HepG2 (cell line): ENCODE data around the gene SULT6B1. TPM values are rescaled to one million over a fixed set of nuclear protein-coding genes. Genes with fewer than 3 reads are reported as not detected.

Source experiments
- ATAC-seq: fragments of 200-7000 bp; cut with Tn5 transposase; 3 replicates; pipeline ENCODE4 v1.9.1; 2020; ENCODE audit warnings: mild to moderate bottlenecking, moderate library complexity
- BruUV-seq: library from RNA; stranded (reverse); fragments of 400-500 nt; replicated peaks from 2 replicates; lab custom pipeline; 2021; lab: Mats Ljungman, UMichigan
- CTCF ChIA-PET: fragments of 300-600 bp; formaldehyde crosslinking; extraction: SDS; loops from one replicate; lab custom pipeline; 2021; ENCODE audit warnings: low total read pairs, inconsistent platforms, low intra/inter-chr PET ratio; lab: Yijun Ruan, JAX
- POLR2A ChIA-PET: fragments of 350-600 bp; sonication (Branson Sonifier 250); formaldehyde crosslinking; loops from one replicate; lab custom pipeline; 2020; ENCODE audit warnings: antibody characterized with exemption, inconsistent platforms; lab: Yijun Ruan, JAX
- DNase-seq: peaks from one replicate; pipeline ENCODE4 v3.0.0-alpha.2; 2015; ENCODE audit warnings: low spot score
- FAIRE-seq: peaks from 3 replicates; lab custom pipeline; 2011; peaks lifted over from hg19 to GRCh38; lab: Jason Lieb, UNC
- H2AFZ ChIP-seq: one replicate; pipeline ENCODE4 v1.6.1; 2011; ENCODE audit warnings: low read length, inconsistent platforms
- H3K27ac ChIP-seq: fragments of 300-600 bp; 3 replicates; pipeline ENCODE4 v1.8.0; 2011; ENCODE audit warnings: mixed run types, mild to moderate bottlenecking, mixed read lengths, low read length, inconsistent platforms; ENCODE audit not compliant: insufficient read depth; ENCODE audit errors: extremely low read length
- H3K27me3 ChIP-seq, 2 experiments: fragments of 200-600 bp in 1 of 2; 2 replicates in 1 of 2; 3 replicates in 1 of 2; pipeline versions ENCODE4 v1.6.0 to v1.8.0; 2011; ENCODE audit warnings: low read length in 2 of 2, mild to moderate bottlenecking in 2 of 2, moderate library complexity in 2 of 2, inconsistent platforms in 1 of 2; ENCODE audit not compliant: insufficient read depth in 2 of 2, control insufficient read depth in 1 of 2
- H3K36me3 ChIP-seq, 2 experiments: fragments of 200-600 bp in 1 of 2; replicated peaks in 1 of 2; 2 replicates in 1 of 2; 3 replicates in 1 of 2; pipeline versions ENCODE4 v1.5.1 to v1.8.0; 2011; ENCODE audit warnings: low read length in 2 of 2, inconsistent platforms in 1 of 2; ENCODE audit not compliant: insufficient read depth in 2 of 2, control insufficient read depth in 1 of 2
- H3K4me1 ChIP-seq: 2 replicates; pipeline ENCODE4 v1.5.1; 2012; ENCODE audit warnings: low read length, inconsistent platforms; ENCODE audit not compliant: insufficient read depth
- H3K4me2 ChIP-seq: 2 replicates; pipeline ENCODE4 v1.6.0; 2011; ENCODE audit warnings: low read depth, low read length, inconsistent platforms
- H3K4me3 ChIP-seq, 3 experiments: fragments of 200-600 bp in 1 of 3; sonication (generic), shearing (Covaris generic) in 1 of 3; replicated peaks in 1 of 3; 2 replicates each; pipeline ENCODE4 v1.5.1; 2011 to 2016; ENCODE audit warnings: low read length in 3 of 3, inconsistent platforms in 2 of 3, low read depth in 2 of 3, mild to moderate bottlenecking in 2 of 3, control low read depth in 1 of 3, mixed read lengths in 1 of 3; ENCODE audit not compliant: insufficient read depth in 1 of 3
- H3K79me2 ChIP-seq: one replicate; pipeline ENCODE4 v1.6.1; 2011; ENCODE audit warnings: low read length, inconsistent platforms; ENCODE audit not compliant: insufficient read depth
- H3K9ac ChIP-seq: 2 replicates; pipeline ENCODE4 v1.6.0; 2011; ENCODE audit warnings: mild to moderate bottlenecking, low read depth, low read length, inconsistent platforms; ENCODE audit not compliant: insufficient read depth
- H3K9me3 ChIP-seq: 2 replicates; pipeline ENCODE4 v1.5.1; 2012; ENCODE audit warnings: mild to moderate bottlenecking, low read length
- H4K20me1 ChIP-seq: 2 replicates; pipeline ENCODE4 v1.6.0; 2011; ENCODE audit warnings: inconsistent platforms, mild to moderate bottlenecking, low read length, moderate library complexity; ENCODE audit not compliant: insufficient read depth
- GRHL1 ChIP-seq: sonication (generic); formaldehyde crosslinking; conservative IDR thresholded peaks from 2 replicates; pipeline ENCODE4 v1.8.0; 2022; ENCODE audit warnings: missing genetic modification reagents
- KDM4B ChIP-seq: sonication (generic); formaldehyde crosslinking; IDR thresholded peaks from 2 replicates; pipeline ENCODE4 v1.4.0; 2020; ENCODE audit warnings: missing genetic modification reagents
- MTF1 ChIP-seq: sonication (generic); formaldehyde crosslinking; IDR thresholded peaks from 2 replicates; pipeline ENCODE4 v1.5.0; 2020; ENCODE audit warnings: missing genetic modification reagents
- PHF20 ChIP-seq: sonication (generic); formaldehyde crosslinking; IDR thresholded peaks from 2 replicates; pipeline ENCODE4 v1.5.0; 2020; ENCODE audit warnings: mild to moderate bottlenecking, missing genetic modification reagents
- PHF8 ChIP-seq: sonication (generic); formaldehyde crosslinking; IDR thresholded peaks from 2 replicates; pipeline ENCODE4 v1.5.0; 2020; ENCODE audit warnings: missing genetic modification reagents
- PRDM4 ChIP-seq: sonication (generic); formaldehyde crosslinking; IDR thresholded peaks from 2 replicates; pipeline ENCODE4 v1.9.0; 2021; ENCODE audit warnings: missing genetic modification reagents, borderline replicate concordance
- RAD51 ChIP-seq: fragments of 450-650 bp; IDR thresholded peaks from 2 replicates; pipeline ENCODE4 v1.6.1; 2016; ENCODE audit warnings: borderline replicate concordance
- SMARCE1 ChIP-seq: fragments of 450-650 bp; IDR thresholded peaks from 2 replicates; pipeline ENCODE4 v1.6.1; 2017; ENCODE audit warnings: borderline replicate concordance
- TCF7 ChIP-seq: sonication (generic); IDR thresholded peaks from 2 replicates; pipeline ENCODE4 v1.6.1; 2016; ENCODE audit warnings: antibody characterized with exemption, low read depth
- ZBTB2 ChIP-seq: sonication (generic); formaldehyde crosslinking; IDR thresholded peaks from 2 replicates; pipeline ENCODE4 v1.8.0; 2022; ENCODE audit warnings: low read depth, missing genetic modification reagents
- ZNF589 ChIP-seq: sonication (generic); formaldehyde crosslinking; conservative IDR thresholded peaks from 2 replicates; pipeline ENCODE4 v1.8.0; 2022; ENCODE audit warnings: mild to moderate bottlenecking, moderate library complexity, missing genetic modification reagents
- ZNF597 ChIP-seq: sonication (generic); formaldehyde crosslinking; IDR thresholded peaks from 2 replicates; pipeline ENCODE4 v1.5.0; 2020; ENCODE audit warnings: missing genetic modification reagents
- ZNF775 ChIP-seq: sonication (generic); formaldehyde crosslinking; IDR thresholded peaks from 2 replicates; pipeline ENCODE4 v1.4.0; 2020; ENCODE audit warnings: missing genetic modification reagents, mild to moderate bottlenecking, moderate library complexity, borderline replicate concordance
- ZNF83 ChIP-seq: sonication (generic); formaldehyde crosslinking; IDR thresholded peaks from 2 replicates; pipeline ENCODE4 v1.4.0; 2020; ENCODE audit warnings: missing genetic modification reagents, mild to moderate bottlenecking, borderline replicate concordance
- ZNF883 ChIP-seq: sonication (generic); formaldehyde crosslinking; IDR thresholded peaks from 2 replicates; pipeline ENCODE4 v1.5.1; 2020; ENCODE audit warnings: mild to moderate bottlenecking, missing genetic modification reagents; ENCODE audit errors: not compliant biosample characterization
- WGBS: methylation state at CpG from one replicate; pipeline ENCODE4 v1.1.6; 2017; ENCODE audit warnings: low lambda C conversion rate; 5-methylcytosine and 5-hydroxymethylcytosine counted together
- in situ Hi-C: cut with HindIII; loops from 2 replicates; pipeline ENCODE4 v1.10.0; 2017; ENCODE audit warnings: low pct_unique_long_range_greater_than_20kb; ENCODE audit not compliant: extremely low pct_ligation_motif_present
- intact Hi-C: fragments of 100-400 bp; cut with micrococcal nuclease; formaldehyde crosslinking; loops from one replicate; pipeline ENCODE4 v1.10.0; 2022; ENCODE audit not compliant: unreplicated experiment
- polyA plus RNA-seq, 8 experiments: library from polyadenylated mRNA; depleted of rRNA in 3 of 8; stranded (reverse) in 7 of 8; unstranded in 1 of 8; fragments of >200 nt; fragmentation: Illumina TruSeq in 4 of 8; extraction: Trizol in 4 of 8; gene quantifications; 2 replicates each; pipeline versions ENCODE4 v1.2.1 to v1.2.3, GENCODE V29; 2011 to 2016; ENCODE audit warnings: low read depth in 4 of 8, missing spikeins in 1 of 8, mixed read lengths in 1 of 8; ENCODE audit not compliant: insufficient read depth in 1 of 8
- total RNA-seq, 5 experiments: library from RNA; depleted of rRNA; stranded (reverse); fragments of >200 nt; fragmentation: Illumina TruSeq; extraction: Trizol; gene quantifications; 2 replicates each; pipeline ENCODE4 v1.2.3, GENCODE V29; 2016; ENCODE audit warnings: low read depth in 1 of 5

SULT6B1 gene
- total and polyA plus RNA-seq, 2 of the 13 experiments (the other 11 are each of a cell fraction or from before 2014, with no cell fraction given), result not detected

GRCh38 chr2:37142546-37142945 lies 45.9 kb downstream of the SULT6B1 start (continued):
- no peak for TF ChIP-seq GRHL1 (CRISPR knock-in tag)
- TF ChIP-seq MTF1 (CRISPR knock-in tag), result no peak
- TF ChIP-seq TCF7, result no peak
- no peak for TF ChIP-seq ZNF883 (CRISPR knock-in tag)
- TF ChIP-seq RAD51, result no peak
- TF ChIP-seq, all 625 proteins: peak for 0

GRCh38 chr2:37132914-37133313 lies 55.6 kb downstream of the SULT6B1 start:
- FAIRE-seq, result no peak
- TF ChIP-seq PHF20 (no peak), ZNF775 (no peak), PHF8 (CRISPR knock-in tag) (no peak), ZNF589 (CRISPR knock-in tag) (no peak), ZNF597 (no peak), SMARCE1 (no peak), KDM4B (CRISPR knock-in tag) (no peak), PRDM4 (no peak), ZNF83 (CRISPR knock-in tag) (no peak), ZBTB2 (CRISPR knock-in tag) (no peak)
- TF ChIP-seq, all 625 proteins: peak for 0
- intact Hi-C loops, result no loop called here
- H2AFZ ChIP-seq, result no peak overlapping the region
- no peaks in the 10 kb centered on the region for H3K4me1 ChIP-seq
- H3K4me3 ChIP-seq, result no peak overlapping the region
- no peaks in the 10 kb centered on the region for H3K9me3 ChIP-seq
- H3K36me3 ChIP-seq, result peaks cover 21 to 92% of the 10 kb centered on the region in 2 experiments
- DNase-seq (no peak), ATAC-seq (no peak)
- in situ Hi-C loops, result no loop called here
- WGBS, result 98% methylated on average over 6 of the region's 6 CpGs
- H3K27ac ChIP-seq, result no peak overlapping the region
- no TSS peak for BruUV-seq
- H3K4me2 ChIP-seq, result no peak overlapping the region
- H3K27me3 ChIP-seq, result no peaks in the 10 kb centered on the region
- no peak overlapping the region for H3K9ac ChIP-seq
- POLR2A ChIA-PET, result no interaction called here
- H4K20me1 ChIP-seq, result no peaks in the 10 kb centered on the region
- H3K79me2 ChIP-seq, result no peaks in the 10 kb centered on the region
- CTCF ChIA-PET, result no interaction called here
